ENCODE data around the gene CRTC1. TPM values are rescaled to one million over a fixed set of nuclear protein-coding genes. Genes with fewer than 3 reads are reported as not detected.

CRTC1 gene
- total RNA-seq, 1 donor: 4.3 TPM

DNA sequence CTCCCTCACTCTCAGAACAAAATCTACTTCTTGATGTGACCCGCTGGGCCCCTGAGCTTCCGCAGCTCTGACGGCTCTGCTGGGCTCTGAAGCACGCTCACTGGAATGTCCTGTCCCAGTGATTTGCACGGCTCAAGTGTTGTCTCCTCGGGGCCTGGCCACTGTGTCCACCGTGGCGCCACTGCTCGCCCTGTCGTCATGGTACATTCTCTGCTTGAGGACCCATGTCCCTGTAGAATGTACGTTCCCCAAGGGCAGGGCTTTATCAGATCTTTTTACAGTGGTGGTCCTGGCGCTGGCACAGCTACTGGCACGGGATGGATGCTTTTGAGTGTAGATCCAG, 34.5 kb upstream of the CRTC1 start:
- Histone ChIP-seq H3K4me3 (ENCODE audit: low read length) (no peak overlapping the region), H3K9me3 (ENCODE audit: low read depth, low read length) (no peaks in the 10 kb centered on the region), H3K27me3 (ENCODE audit: insufficient read depth, low read length) (no peaks in the 10 kb centered on the region), H3K4me1 (ENCODE audit: insufficient read depth, low read length) (peaks cover 30% of the 10 kb centered on the region)

DNA sequence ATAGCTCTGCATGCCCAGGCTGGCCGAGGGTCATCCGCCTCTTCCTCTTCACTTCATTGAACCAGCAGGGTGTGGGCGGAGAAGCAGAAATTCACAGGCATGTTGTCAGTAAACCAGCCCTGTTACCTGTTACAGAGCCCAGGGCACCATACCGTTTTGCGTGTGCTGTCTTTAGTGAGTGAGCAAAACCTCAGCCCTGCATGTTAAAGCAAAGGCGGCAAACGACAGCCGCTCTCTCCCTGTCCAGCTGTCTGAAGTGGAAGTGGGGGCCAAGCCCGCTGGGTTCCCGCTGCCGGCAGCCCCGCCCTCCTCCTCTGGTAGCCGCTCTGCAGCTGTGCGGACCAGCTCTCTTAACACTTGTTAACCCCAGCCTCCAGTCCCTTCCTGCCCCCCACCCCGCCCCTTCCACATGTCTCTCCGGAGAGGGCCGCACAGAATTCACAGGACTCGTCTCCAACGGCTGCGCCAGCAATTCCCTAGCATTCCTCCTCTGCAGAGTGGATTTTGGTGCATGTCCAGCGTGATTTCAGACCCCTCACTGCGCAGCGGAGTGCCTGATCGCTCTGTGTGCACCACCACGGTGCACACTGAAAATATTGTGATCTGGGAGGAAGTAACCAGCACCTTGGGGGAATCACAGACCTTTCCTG, 34.0 kb upstream of the CRTC1 start:
- H3K4me1 ChIP-seq (ENCODE audit: insufficient read depth, low read length): peaks cover 25% of the 10 kb centered on the region
- H3K4me3 ChIP-seq (ENCODE audit: low read length): no peak overlapping the region
- H3K9me3 ChIP-seq (ENCODE audit: low read depth, low read length): no peaks in the 10 kb centered on the region
- no peaks in the 10 kb centered on the region for H3K27me3 ChIP-seq (ENCODE audit: insufficient read depth, low read length)

GRCh38 chr19:18650021-18650390, 33.5 kb upstream of the CRTC1 start:
- Histone ChIP-seq H3K4me3 (ENCODE audit: low read length) (no peak overlapping the region), H3K4me1 (ENCODE audit: insufficient read depth, low read length) (peaks cover 20% of the 10 kb centered on the region), H3K9me3 (ENCODE audit: low read depth, low read length) (no peaks in the 10 kb centered on the region), H3K27me3 (ENCODE audit: insufficient read depth, low read length) (no peaks in the 10 kb centered on the region)

DNA sequence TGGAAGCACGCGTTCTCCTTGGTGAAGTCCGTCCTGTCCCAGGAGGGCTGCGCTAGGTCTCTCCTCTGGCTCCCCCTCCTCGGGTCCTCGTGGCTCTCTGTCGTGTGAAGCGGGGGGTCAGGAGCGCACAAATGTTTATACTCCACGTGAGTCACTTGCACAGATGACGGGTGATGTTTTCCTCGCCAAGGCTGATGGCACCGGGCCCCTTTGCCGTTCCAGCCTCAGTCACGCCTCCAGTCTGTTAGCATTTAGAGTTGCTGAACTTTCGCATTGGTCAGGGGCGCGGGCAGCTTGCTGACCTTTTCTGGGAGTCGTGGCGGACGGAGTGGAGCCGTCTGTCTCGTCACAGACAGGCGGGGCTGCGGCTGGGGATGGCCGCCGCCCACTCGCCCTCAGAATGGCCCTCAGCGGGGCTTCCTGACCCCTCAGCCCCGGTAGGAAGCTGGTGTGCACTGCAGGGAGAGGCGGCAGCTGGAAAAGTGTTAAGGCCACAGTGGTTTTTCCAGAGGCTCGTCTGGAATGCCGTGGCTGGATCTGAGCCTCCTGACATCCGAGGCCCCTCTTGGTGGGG, 32.9 kb upstream of the CRTC1 start:
- no peaks in the 10 kb centered on the region for H3K9me3 ChIP-seq (ENCODE audit: low read depth, low read length)
- peaks cover 18% of the 10 kb centered on the region for H3K4me1 ChIP-seq (ENCODE audit: insufficient read depth, low read length)
- H3K4me3 ChIP-seq (ENCODE audit: low read length): no peak overlapping the region
- no peaks in the 10 kb centered on the region for H3K27me3 ChIP-seq (ENCODE audit: insufficient read depth, low read length)

GRCh38 chr19:18651300-18651699, 32.2 kb upstream of the CRTC1 start:
- H3K27me3 ChIP-seq (ENCODE audit: insufficient read depth, low read length): no peaks in the 10 kb centered on the region
- H3K4me3 ChIP-seq (ENCODE audit: low read length): no peak overlapping the region
- H3K9me3 ChIP-seq (ENCODE audit: low read depth, low read length): no peaks in the 10 kb centered on the region
- H3K4me1 ChIP-seq (ENCODE audit: insufficient read depth, low read length): peaks cover 18% of the 10 kb centered on the region

GRCh38 chr19:18651733-18652132, 31.7 kb upstream of the CRTC1 start:
- no peaks in the 10 kb centered on the region for H3K9me3 ChIP-seq (ENCODE audit: low read depth, low read length)
- no peak overlapping the region for H3K4me3 ChIP-seq (ENCODE audit: low read length)
- H3K4me1 ChIP-seq (ENCODE audit: insufficient read depth, low read length): peaks cover 18% of the 10 kb centered on the region
- H3K27me3 ChIP-seq (ENCODE audit: insufficient read depth, low read length): no peaks in the 10 kb centered on the region

DNA sequence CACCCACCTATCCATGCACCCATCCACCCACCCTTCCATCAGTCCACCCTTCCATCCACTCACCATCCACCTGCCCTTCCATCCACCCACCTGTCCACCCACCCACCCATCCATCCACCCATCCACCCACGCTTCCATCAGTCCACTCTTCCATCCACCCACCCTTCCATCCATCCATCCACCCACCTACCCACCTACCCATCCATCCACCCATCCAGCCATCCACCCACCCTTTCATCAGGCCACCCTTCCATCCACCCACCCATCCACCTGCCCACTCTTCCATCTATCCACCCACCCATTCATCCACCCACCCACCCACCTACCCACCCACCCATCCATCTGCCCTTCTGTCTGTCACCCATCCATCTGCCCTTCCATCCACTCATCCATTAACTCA, 29.6 kb upstream of the CRTC1 start:
- Histone ChIP-seq H3K4me1 (ENCODE audit: insufficient read depth, low read length) (peaks cover 17% of the 10 kb centered on the region), H3K9me3 (ENCODE audit: low read depth, low read length) (no peaks in the 10 kb centered on the region), H3K27me3 (ENCODE audit: insufficient read depth, low read length) (no peaks in the 10 kb centered on the region), H3K4me3 (ENCODE audit: low read length) (no peak overlapping the region)

- H3K27me3 ChIP-seq (ENCODE audit: insufficient read depth, low read length): no peaks in the 10 kb centered on the region
- H3K9me3 ChIP-seq (ENCODE audit: low read depth, low read length): no peaks in the 10 kb centered on the region
- no peak overlapping the region for H3K4me3 ChIP-seq (ENCODE audit: low read length)
- peaks cover 17% of the 10 kb centered on the region for H3K4me1 ChIP-seq (ENCODE audit: insufficient read depth, low read length)
Observed at GRCh38 chr19:18654469-18654868, 29.0 kb upstream of the CRTC1 start.

DNA sequence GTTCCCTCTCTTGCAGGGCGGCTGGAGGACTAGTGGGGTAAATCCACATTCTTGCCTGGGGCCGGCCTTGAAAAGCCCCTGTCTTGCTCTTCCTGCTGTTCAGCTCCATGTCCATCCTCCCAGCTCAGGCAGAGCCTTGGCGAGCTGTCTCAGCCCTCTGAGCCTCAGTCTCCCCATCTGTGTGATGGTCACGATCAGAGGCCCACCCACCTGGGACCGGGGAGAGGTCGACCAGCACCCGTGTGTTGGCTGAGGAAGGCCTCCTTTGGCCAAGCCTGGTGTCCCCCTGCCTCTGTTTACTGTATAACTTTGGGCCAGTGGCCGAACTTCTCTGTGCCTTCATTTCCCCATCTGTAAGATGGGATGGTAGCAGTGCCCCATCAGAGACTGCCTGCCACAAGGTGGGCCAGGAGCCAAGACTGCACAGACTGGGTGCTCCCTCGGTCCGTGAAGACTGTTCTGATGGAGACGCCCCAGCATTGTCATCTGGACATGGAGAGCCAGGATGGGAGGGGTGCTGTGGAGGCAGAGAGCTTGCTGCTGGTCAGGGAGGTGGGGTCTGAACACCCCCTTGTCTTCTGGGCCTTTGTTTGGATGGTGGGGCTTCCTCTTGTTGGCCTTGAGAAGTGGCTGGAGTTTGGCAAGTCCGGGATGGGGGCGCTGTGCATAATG, 28.2 kb upstream of the CRTC1 start:
- Histone ChIP-seq H3K9me3 (ENCODE audit: low read depth, low read length) (no peaks in the 10 kb centered on the region), H3K27me3 (ENCODE audit: insufficient read depth, low read length) (no peaks in the 10 kb centered on the region), H3K4me1 (ENCODE audit: insufficient read depth, low read length) (peaks cover 12% of the 10 kb centered on the region), H3K4me3 (ENCODE audit: low read length) (no peak overlapping the region)

DNA sequence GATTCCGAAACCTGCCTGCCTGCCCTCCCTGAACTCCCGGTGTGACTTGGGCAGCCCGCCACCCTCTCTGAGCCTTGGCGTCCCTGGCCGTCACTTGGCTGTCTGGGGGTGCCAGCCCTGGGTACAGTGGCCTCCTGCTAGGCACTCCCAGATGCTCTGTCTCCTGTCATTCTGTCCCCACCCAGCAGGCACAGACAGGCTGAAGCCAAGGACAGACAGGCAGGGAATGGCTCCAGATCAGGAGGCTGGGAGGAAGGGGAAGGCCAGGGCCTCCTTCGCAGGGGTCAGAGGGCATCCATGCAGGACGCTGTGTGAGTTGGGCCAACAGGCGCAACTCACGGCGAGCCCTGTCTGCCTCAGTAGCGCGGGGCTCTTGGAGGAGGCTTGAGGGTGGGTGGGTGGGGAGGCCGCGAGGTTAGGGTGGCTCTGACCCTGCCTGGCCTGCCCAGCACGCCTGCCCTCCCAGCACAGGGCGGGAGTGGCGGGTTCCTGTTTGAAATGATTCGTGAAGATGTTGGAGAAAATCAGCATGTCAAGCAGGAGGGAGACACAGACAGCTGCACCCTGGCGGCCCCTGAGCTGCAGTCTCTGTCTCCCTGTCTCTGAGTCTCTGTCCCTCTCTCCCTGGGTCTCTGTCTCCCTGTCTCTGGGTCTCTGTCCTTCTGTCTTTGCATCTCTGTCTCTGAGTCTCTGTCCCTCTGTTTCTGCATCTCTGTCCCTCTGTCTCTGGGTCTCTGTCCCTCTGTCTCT, 27.0 kb upstream of the CRTC1 start:
- Histone ChIP-seq H3K9me3 (ENCODE audit: low read depth, low read length) (no peaks in the 10 kb centered on the region), H3K4me1 (ENCODE audit: insufficient read depth, low read length) (peaks cover 12% of the 10 kb centered on the region), H3K27me3 (ENCODE audit: insufficient read depth, low read length) (no peaks in the 10 kb centered on the region)

GRCh38 chr19:18657590-18658365, 25.7 kb upstream of the CRTC1 start:
- H3K27me3 ChIP-seq (ENCODE audit: insufficient read depth, low read length): no peaks in the 10 kb centered on the region
- peaks cover 12% of the 10 kb centered on the region for H3K4me1 ChIP-seq (ENCODE audit: insufficient read depth, low read length)
- H3K9me3 ChIP-seq (ENCODE audit: low read depth, low read length): no peaks in the 10 kb centered on the region
- H3K4me3 ChIP-seq (ENCODE audit: low read length): no peak overlapping the region

More for the DNA sequence above, 27.0 kb upstream of the CRTC1 start:
- no peak overlapping the region for H3K4me3 ChIP-seq (ENCODE audit: low read length)

GRCh38 chr19:18658366-18658855, 25.1 kb upstream of the CRTC1 start:
- Histone ChIP-seq H3K4me1 (ENCODE audit: insufficient read depth, low read length) (peaks cover 12% of the 10 kb centered on the region), H3K4me3 (ENCODE audit: low read length) (no peak overlapping the region)

DNA sequence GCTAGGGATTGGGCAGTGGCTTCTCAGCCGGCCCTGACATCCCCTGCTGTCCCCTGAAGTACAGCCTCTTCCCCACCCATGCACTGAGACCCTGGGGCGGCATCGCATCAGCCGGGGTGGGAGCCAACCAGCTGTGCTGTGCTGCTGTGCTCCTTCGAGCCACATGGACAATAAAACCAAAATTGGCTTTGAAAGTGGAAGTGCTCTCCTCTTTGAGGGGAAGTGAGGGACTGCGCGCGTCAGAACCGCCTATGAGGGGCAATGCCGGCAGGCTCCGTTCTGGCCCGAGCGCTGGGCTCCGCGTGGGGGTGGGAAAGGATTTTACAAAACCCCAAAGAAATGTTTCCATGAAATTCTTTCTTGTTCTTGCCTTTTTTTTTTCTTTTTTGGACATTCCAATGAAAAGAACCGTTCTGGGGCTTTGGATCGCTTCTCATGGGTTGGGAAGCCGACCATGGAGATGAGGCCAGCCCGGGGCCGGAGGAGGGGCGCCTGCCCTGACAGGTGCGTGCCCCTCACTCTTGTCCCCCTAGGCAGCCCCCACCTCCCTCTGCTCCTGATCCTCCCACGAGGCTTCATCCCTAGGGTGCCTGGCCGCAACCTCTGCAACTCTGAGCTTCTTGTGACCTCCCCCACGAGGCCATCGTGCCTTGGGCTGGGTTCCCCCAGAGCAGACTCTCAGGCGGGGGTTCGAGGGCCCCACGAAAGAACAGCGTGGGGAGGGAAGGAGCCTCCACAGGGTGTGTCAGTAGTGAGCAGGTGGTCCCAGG, 24.0 kb upstream of the CRTC1 start:
- Histone ChIP-seq H3K4me1 (ENCODE audit: insufficient read depth, low read length) (peaks cover 16% of the 10 kb centered on the region), H3K9me3 (ENCODE audit: low read depth, low read length) (no peaks in the 10 kb centered on the region), H3K4me3 (ENCODE audit: low read length) (no peak overlapping the region), H3K27me3 (ENCODE audit: insufficient read depth, low read length) (no peaks in the 10 kb centered on the region)

More at GRCh38 chr19:18658366-18658855, 25.1 kb upstream of the CRTC1 start:
- Histone ChIP-seq H3K9me3 (ENCODE audit: low read depth, low read length) (no peaks in the 10 kb centered on the region), H3K27me3 (ENCODE audit: insufficient read depth, low read length) (no peaks in the 10 kb centered on the region)
